Astrocyte (in vitro differentiated cells and primary cell): ENCODE results near the gene PKP3.

Experiments used
- EZH2 ChIP-seq: IDR thresholded peaks from 2 replicates; pipeline ENCODE4 v1.6.1; 2012; ENCODE audit warnings: mild to moderate bottlenecking, low read length, inconsistent platforms; ENCODE audit not compliant: insufficient read depth
- TF ChIP-seq, protein P1 (sequence below): IDR thresholded peaks from 2 replicates; pipeline ENCODE4 v1.5.1; 2011; ENCODE audit warnings: low read depth, mild to moderate bottlenecking, inconsistent platforms, low read length, moderate library complexity; ENCODE audit not compliant: insufficient read depth

GRCh38 chr11:426851-427250 is 32.8 kb downstream of the PKP3 start:
- TF ChIP-seq, protein P1, sequence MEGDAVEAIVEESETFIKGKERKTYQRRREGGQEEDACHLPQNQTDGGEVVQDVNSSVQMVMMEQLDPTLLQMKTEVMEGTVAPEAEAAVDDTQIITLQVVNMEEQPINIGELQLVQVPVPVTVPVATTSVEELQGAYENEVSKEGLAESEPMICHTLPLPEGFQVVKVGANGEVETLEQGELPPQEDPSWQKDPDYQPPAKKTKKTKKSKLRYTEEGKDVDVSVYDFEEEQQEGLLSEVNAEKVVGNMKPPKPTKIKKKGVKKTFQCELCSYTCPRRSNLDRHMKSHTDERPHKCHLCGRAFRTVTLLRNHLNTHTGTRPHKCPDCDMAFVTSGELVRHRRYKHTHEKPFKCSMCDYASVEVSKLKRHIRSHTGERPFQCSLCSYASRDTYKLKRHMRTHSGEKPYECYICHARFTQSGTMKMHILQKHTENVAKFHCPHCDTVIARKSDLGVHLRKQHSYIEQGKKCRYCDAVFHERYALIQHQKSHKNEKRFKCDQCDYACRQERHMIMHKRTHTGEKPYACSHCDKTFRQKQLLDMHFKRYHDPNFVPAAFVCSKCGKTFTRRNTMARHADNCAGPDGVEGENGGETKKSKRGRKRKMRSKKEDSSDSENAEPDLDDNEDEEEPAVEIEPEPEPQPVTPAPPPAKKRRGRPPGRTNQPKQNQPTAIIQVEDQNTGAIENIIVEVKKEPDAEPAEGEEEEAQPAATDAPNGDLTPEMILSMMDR = no peak
- TF ChIP-seq EZH2 = no peak
